HEK293 (cell line): ENCODE data around the gene PEX3.

ENCODE experiments used
- CTCF ChIA-PET: fragments of 350-600 bp; formaldehyde crosslinking; extraction: SDS; loops from one replicate; lab custom pipeline; 2021; ENCODE audit warnings: antibody characterized with exemption; lab: Yijun Ruan, JAX
- POLR2A ChIA-PET: fragments of 300-600 bp; formaldehyde crosslinking; extraction: SDS; loops from one replicate; lab custom pipeline; 2020; ENCODE audit warnings: antibody characterized with exemption, inconsistent platforms; lab: Yijun Ruan, JAX
- H3K27ac ChIP-seq: fragments of 200-500 bp; sonication (Bioruptor generic); 2 replicates; pipeline ENCODE4 v1.5.1; 2014; ENCODE audit warnings: low read depth, low read length, control low read depth, inconsistent platforms; ENCODE audit errors: extremely low read depth
- H3K36me3 ChIP-seq, 2 experiments: fragments of 200-500 bp in 1 of 2; sonication (Bioruptor generic) in 1 of 2; 1 replicate in 1 of 2; 2 replicates in 1 of 2; pipeline ENCODE4 v1.5.1; 2014 to 2017; ENCODE audit warnings: inconsistent platforms in 2 of 2, low read length in 2 of 2; ENCODE audit not compliant: control insufficient read depth in 2 of 2, insufficient read depth in 1 of 2
- H3K4me1 ChIP-seq: fragments of 200-500 bp; sonication (Bioruptor generic); 2 replicates; pipeline ENCODE4 v1.5.1; 2014; ENCODE audit warnings: mild to moderate bottlenecking, low read length, inconsistent platforms; ENCODE audit not compliant: control insufficient read depth, insufficient read depth
- H3K4me3 ChIP-seq: 2 replicates; pipeline ENCODE4 v1.5.1; 2011; ENCODE audit warnings: low read depth, mild to moderate bottlenecking, control low read depth, low read length, moderate library complexity
- H3K9me3 ChIP-seq: fragments of 200-500 bp; sonication (Bioruptor generic); 2 replicates; pipeline ENCODE4 v1.5.1; 2014; ENCODE audit warnings: low read depth, low read length, inconsistent platforms; ENCODE audit not compliant: control insufficient read depth, insufficient read depth
- BCL11A ChIP-seq: fragments of 450-650 bp; formaldehyde crosslinking; IDR thresholded peaks from 2 replicates; pipeline ENCODE4 v1.5.1; 2016; ENCODE audit warnings: low read depth, missing biosample characterization, missing genetic modification characterization
- KLF7 ChIP-seq: fragments of 450-650 bp; formaldehyde crosslinking; IDR thresholded peaks from 2 replicates; pipeline ENCODE4 v1.5.1; 2016; ENCODE audit warnings: missing biosample characterization, missing genetic modification characterization, borderline replicate concordance
- MZF1 ChIP-seq: fragments of 450-650 bp; formaldehyde crosslinking; IDR thresholded peaks from 2 replicates; pipeline ENCODE4 v1.5.1; 2017; ENCODE audit warnings: missing biosample characterization, missing genetic modification characterization, borderline replicate concordance
- OSR2 ChIP-seq: fragments of 450-650 bp; formaldehyde crosslinking; IDR thresholded peaks from 2 replicates; pipeline ENCODE4 v1.5.1; 2016; ENCODE audit warnings: missing biosample characterization, missing genetic modification characterization
- PATZ1 ChIP-seq: fragments of 450-650 bp; formaldehyde crosslinking; IDR thresholded peaks from 2 replicates; pipeline ENCODE4 v1.5.1; 2016; ENCODE audit warnings: missing biosample characterization, missing genetic modification characterization
- SP3 ChIP-seq: fragments of 450-650 bp; formaldehyde crosslinking; IDR thresholded peaks from 2 replicates; pipeline ENCODE4 v1.5.1; 2016; ENCODE audit warnings: missing biosample characterization, missing genetic modification characterization
- ZBTB26 ChIP-seq: fragments of 450-650 bp; formaldehyde crosslinking; optimal IDR thresholded peaks from 2 replicates; pipeline ENCODE3; 2016; ENCODE audit warnings: missing biosample characterization, mild to moderate bottlenecking, missing genetic modification characterization
- ZBTB48 ChIP-seq: fragments of 450-650 bp; formaldehyde crosslinking; IDR thresholded peaks from 2 replicates; pipeline ENCODE4 v1.5.1; 2016; ENCODE audit warnings: missing biosample characterization, missing genetic modification characterization
- ZEB2 ChIP-seq: fragments of 450-650 bp; formaldehyde crosslinking; IDR thresholded peaks from 2 replicates; pipeline ENCODE4 v1.5.1; 2016; ENCODE audit warnings: missing biosample characterization, missing genetic modification characterization
- ZNF121 ChIP-seq: fragments of 450-650 bp; formaldehyde crosslinking; IDR thresholded peaks from 2 replicates; pipeline ENCODE4 v1.5.1; 2016; ENCODE audit warnings: missing biosample characterization, missing genetic modification characterization
- ZNF138 ChIP-seq: fragments of 450-650 bp; formaldehyde crosslinking; IDR thresholded peaks from 2 replicates; pipeline ENCODE4 v1.5.1; 2016; ENCODE audit warnings: missing biosample characterization, missing genetic modification characterization, borderline replicate concordance
- ZNF146 ChIP-seq: fragments of 450-650 bp; formaldehyde crosslinking; IDR thresholded peaks from 2 replicates; pipeline ENCODE4 v1.5.1; 2016; ENCODE audit warnings: missing biosample characterization, missing genetic modification characterization
- ZNF19 ChIP-seq: fragments of 450-650 bp; formaldehyde crosslinking; IDR thresholded peaks from 2 replicates; pipeline ENCODE4; 2016; ENCODE audit warnings: missing biosample characterization, missing genetic modification characterization, low read depth
- ZNF2 ChIP-seq: fragments of 450-650 bp; formaldehyde crosslinking; IDR thresholded peaks from 2 replicates; pipeline ENCODE4 v1.5.1; 2016; ENCODE audit warnings: missing biosample characterization, missing genetic modification characterization
- ZNF239 ChIP-seq: fragments of 450-650 bp; formaldehyde crosslinking; IDR thresholded peaks from 2 replicates; pipeline ENCODE4 v1.5.1; 2016; ENCODE audit warnings: missing biosample characterization, missing genetic modification characterization
- ZNF24 ChIP-seq: fragments of 450-650 bp; formaldehyde crosslinking; IDR thresholded peaks from 2 replicates; pipeline ENCODE4 v1.5.1; 2016; ENCODE audit warnings: missing biosample characterization, missing genetic modification characterization
- ZNF292 ChIP-seq: fragments of 450-650 bp; formaldehyde crosslinking; IDR thresholded peaks from 2 replicates; pipeline ENCODE4 v1.5.1; 2016; ENCODE audit warnings: low read depth, missing biosample characterization, missing genetic modification characterization, borderline replicate concordance
- ZNF302 ChIP-seq: fragments of 450-650 bp; formaldehyde crosslinking; IDR thresholded peaks from 2 replicates; pipeline ENCODE4 v1.5.1; 2016; ENCODE audit warnings: missing biosample characterization, missing genetic modification characterization, low read depth
- ZNF311 ChIP-seq: fragments of 450-650 bp; formaldehyde crosslinking; IDR thresholded peaks from 2 replicates; pipeline ENCODE4 v1.5.1; 2017; ENCODE audit warnings: missing biosample characterization, missing genetic modification characterization, borderline replicate concordance
- ZNF350 ChIP-seq: fragments of 450-650 bp; formaldehyde crosslinking; IDR thresholded peaks from 2 replicates; pipeline ENCODE4 v1.5.0; 2017; ENCODE audit warnings: missing biosample characterization, mild to moderate bottlenecking, missing genetic modification characterization
- ZNF366 ChIP-seq: fragments of 450-650 bp; formaldehyde crosslinking; conservative IDR thresholded peaks from 2 replicates; pipeline ENCODE4 v1.5.1; 2016; ENCODE audit warnings: missing biosample characterization, missing genetic modification characterization
- ZNF391 ChIP-seq: fragments of 450-650 bp; formaldehyde crosslinking; IDR thresholded peaks from 2 replicates; pipeline ENCODE4 v1.5.1; 2016; ENCODE audit warnings: low read depth, missing biosample characterization, missing genetic modification characterization, borderline replicate concordance
- ZNF423 ChIP-seq: fragments of 450-650 bp; formaldehyde crosslinking; IDR thresholded peaks from 2 replicates; pipeline ENCODE4 v1.5.1; 2016; ENCODE audit warnings: missing biosample characterization, missing genetic modification characterization
- ZNF433 ChIP-seq: fragments of 450-650 bp; formaldehyde crosslinking; IDR thresholded peaks from 2 replicates; pipeline ENCODE4 v1.5.1; 2016; ENCODE audit warnings: missing biosample characterization, missing genetic modification characterization, low read depth
- ZNF514 ChIP-seq: fragments of 450-650 bp; formaldehyde crosslinking; IDR thresholded peaks from 2 replicates; pipeline ENCODE4 v1.5.1; 2016; ENCODE audit warnings: missing biosample characterization, missing genetic modification characterization
- ZNF677 ChIP-seq: fragments of 450-650 bp; IDR thresholded peaks from 2 replicates; pipeline ENCODE4 v1.5.0; 2018; ENCODE audit warnings: missing biosample characterization, mild to moderate bottlenecking, missing genetic modification characterization, moderate library complexity
- ZNF707 ChIP-seq: fragments of 450-650 bp; formaldehyde crosslinking; IDR thresholded peaks from 2 replicates; pipeline ENCODE4 v1.5.1; 2016; ENCODE audit warnings: missing biosample characterization, missing genetic modification characterization
- ZNF747 ChIP-seq: fragments of 450-650 bp; formaldehyde crosslinking; IDR thresholded peaks from 2 replicates; pipeline ENCODE4 v1.5.1; 2016; ENCODE audit warnings: missing biosample characterization, missing genetic modification characterization
- ZNF777 ChIP-seq: fragments of 450-650 bp; formaldehyde crosslinking; IDR thresholded peaks from 2 replicates; pipeline ENCODE4 v1.5.1; 2017; ENCODE audit warnings: missing biosample characterization, missing genetic modification characterization, borderline replicate concordance
- ZSCAN18 ChIP-seq: fragments of 450-650 bp; formaldehyde crosslinking; IDR thresholded peaks from 2 replicates; pipeline ENCODE4 v1.5.1; 2016; ENCODE audit warnings: missing biosample characterization, missing genetic modification characterization
- ZSCAN30 ChIP-seq: fragments of 450-650 bp; IDR thresholded peaks from 2 replicates; pipeline ENCODE4 v1.5.1; 2018; ENCODE audit warnings: missing biosample characterization, mild to moderate bottlenecking, missing genetic modification characterization, moderate library complexity
- TF ChIP-seq, protein P1 (sequence below): fragments of 450-650 bp; formaldehyde crosslinking; IDR thresholded peaks from 2 replicates; pipeline ENCODE4 v1.5.1; 2016; ENCODE audit warnings: missing biosample characterization, missing genetic modification characterization
- TF ChIP-seq, protein P2 (sequence below): fragments of 450-650 bp; formaldehyde crosslinking; IDR thresholded peaks from 2 replicates; pipeline ENCODE4 v1.5.1; 2016; ENCODE audit warnings: missing biosample characterization, missing genetic modification characterization

The PEX3 gene

DNA sequence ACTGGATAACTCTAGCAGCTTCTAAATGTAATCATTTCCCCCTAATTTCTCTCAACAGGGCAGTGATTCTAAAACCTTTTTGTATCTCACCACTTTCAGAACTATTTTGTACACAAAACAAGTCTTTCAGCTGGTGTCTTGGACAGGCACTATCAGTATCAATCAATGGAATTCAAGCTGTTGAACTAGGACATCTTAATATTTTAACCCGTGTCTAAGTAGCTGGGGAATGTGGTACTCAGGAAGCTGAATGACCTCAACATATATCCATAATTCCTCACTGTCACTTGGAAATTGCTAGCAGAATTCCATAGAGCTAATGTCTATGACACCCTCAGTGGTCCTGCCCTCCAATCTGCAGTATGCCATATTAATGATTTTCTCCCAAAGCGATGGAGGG is 24.6 kb upstream of the PEX3 start (continued):
- TF ChIP-seq ZBTB26 (tag by site-specific recombination), result no peak
- no peak for TF ChIP-seq ZNF302 (tag by site-specific recombination)
- TF ChIP-seq, protein P1, sequence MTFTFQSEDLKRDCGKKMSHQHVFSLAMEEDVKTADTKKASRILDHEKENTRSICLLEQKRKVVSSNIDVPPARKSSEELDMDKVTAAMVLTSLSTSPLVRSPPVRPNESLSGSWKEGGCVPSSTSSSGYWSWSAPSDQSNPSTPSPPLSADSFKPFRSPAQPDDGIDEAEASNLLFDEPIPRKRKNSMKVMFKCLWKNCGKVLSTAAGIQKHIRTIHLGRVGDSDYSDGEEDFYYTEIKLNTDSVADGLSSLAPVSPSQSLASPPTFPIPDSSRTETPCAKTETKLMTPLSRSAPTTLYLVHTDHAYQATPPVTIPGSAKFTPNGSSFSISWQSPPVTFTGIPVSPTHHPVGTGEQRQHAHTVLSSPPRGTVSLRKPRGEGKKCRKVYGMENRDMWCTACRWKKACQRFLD (tag by site-specific recombination), result no peak
- no peak for TF ChIP-seq ZNF423 (tag by site-specific recombination)
- TF ChIP-seq ZNF121 (tag by site-specific recombination), result no peak
- no peak for TF ChIP-seq ZNF707 (tag by site-specific recombination)
- TF ChIP-seq MZF1 (tag by site-specific recombination), result no peak
- no peak for TF ChIP-seq PATZ1
- no peak for TF ChIP-seq ZNF677 (tag by site-specific recombination)
- no peak for TF ChIP-seq SP3 (tag by site-specific recombination)
- TF ChIP-seq ZSCAN18 (tag by site-specific recombination), result no peak
- TF ChIP-seq ZNF391, result no peak

- Histone ChIP-seq H3K4me3 (no peak overlapping the region), H3K4me1 (no peaks in the 10 kb centered on the region), H3K27ac (no peak overlapping the region), H3K9me3 (no peaks in the 10 kb centered on the region), H3K36me3 (peaks cover 4 to 31% of the 10 kb centered on the region in 2 experiments; a peak in 2 of 3 replicates)
- ChIA-PET POLR2A (interaction anchor here (1.0 kb wide), 1 partner anchor 482 kb away, joined by 3 read pairs; the partner anchor contains the start of gene HIVEP2), CTCF (interaction anchor here (0.5 to 4.7 kb wide), 52 partner anchors 8 to 979 kb away, joined by 3 to 54 read pairs (median 4); partner anchors contain the start of gene AIG1)
- peak; percentile 90 for TF ChIP-seq ZNF24 (tag by site-specific recombination)
- no peak for TF ChIP-seq ZNF350 (tag by site-specific recombination)
- no peak for TF ChIP-seq ZNF138 (tag by site-specific recombination)
- no peak for TF ChIP-seq KLF7 (tag by site-specific recombination)
- no peak for TF ChIP-seq ZBTB48 (tag by site-specific recombination)
- TF ChIP-seq ZNF433 (tag by site-specific recombination), result no peak
- TF ChIP-seq BCL11A, result no peak
- no peak for TF ChIP-seq ZNF311
- no peak for TF ChIP-seq ZNF19
- TF ChIP-seq ZNF366 (tag by site-specific recombination), result no peak
- TF ChIP-seq ZNF747 (tag by site-specific recombination), result no peak
- TF ChIP-seq ZNF292 (tag by site-specific recombination), result no peak
- no peak for TF ChIP-seq ZNF777 (tag by site-specific recombination)
- 0 out of 2 replicates have a peak, but pooled peaks have one; percentile 26 for TF ChIP-seq ZSCAN30 (tag by site-specific recombination)
- TF ChIP-seq ZNF239 (tag by site-specific recombination), result no peak
- TF ChIP-seq ZEB2, result no peak
- TF ChIP-seq, protein P2, sequence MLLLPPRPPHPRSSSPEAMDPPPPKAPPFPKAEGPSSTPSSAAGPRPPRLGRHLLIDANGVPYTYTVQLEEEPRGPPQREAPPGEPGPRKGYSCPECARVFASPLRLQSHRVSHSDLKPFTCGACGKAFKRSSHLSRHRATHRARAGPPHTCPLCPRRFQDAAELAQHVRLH (tag by site-specific recombination), result no peak
- peak; percentile 83 for TF ChIP-seq ZNF2 (tag by site-specific recombination)
- TF ChIP-seq ZNF146 (tag by site-specific recombination), result no peak
- TF ChIP-seq OSR2 (tag by site-specific recombination), result no peak
- no peak for TF ChIP-seq ZNF514 (tag by site-specific recombination)
Measured at GRCh38 chr6:143427109-143427817, 23.3 kb upstream of the PEX3 start.
